ENCODE results near the gene TLR4.

Gene TLR4

GRCh38 chr9:117715411-117715989 lies 11.3 kb downstream of the TLR4 start:
- no peak for DNase-seq

- no peak for DNase-seq
Measured at GRCh38 chr9:117718085-117718484, 13.9 kb downstream of the TLR4 start.

- DNase-seq, result no peak
Measured at GRCh38 chr9:117718701-117719100, 14.5 kb downstream of the TLR4 start.

- no peak for DNase-seq
Measured at GRCh38 chr9:117719161-117719920, 15.1 kb downstream of the TLR4 start.

GRCh38 chr9:117720066-117720465 lies 15.9 kb downstream of the TLR4 start:
- peak; percentile 56 for DNase-seq

GRCh38 chr9:117720555-117720954 lies 16.4 kb downstream of the TLR4 start:
- DNase-seq, result peak; percentile 56

- no peak for DNase-seq
Measured at GRCh38 chr9:117720987-117721386, 16.8 kb downstream of the TLR4 start.

- DNase-seq, result no peak
Measured at GRCh38 chr9:117722108-117722761, 18.0 kb downstream of the TLR4 start.

GRCh38 chr9:117723986-117724625 lies 19.9 kb downstream of the TLR4 start:
- no peak for DNase-seq

- no peak for DNase-seq
Measured at GRCh38 chr9:117725426-117725887, 21.3 kb downstream of the TLR4 start.

- no peak for DNase-seq
Measured at GRCh38 chr9:117729375-117729774, 25.2 kb downstream of the TLR4 start.

GRCh38 chr9:117732494-117732893 lies 28.3 kb downstream of the TLR4 start:
- DNase-seq, result no peak

GRCh38 chr9:117733465-117733864 lies 29.3 kb downstream of the TLR4 start:
- no peak for DNase-seq

GRCh38 chr9:117734082-117734481 lies 29.9 kb downstream of the TLR4 start:
- DNase-seq, result no peak

GRCh38 chr9:117734523-117735314 lies 30.5 kb downstream of the TLR4 start:
- no peak for DNase-seq

GRCh38 chr9:117737721-117738226 lies 33.6 kb downstream of the TLR4 start:
- no peak for DNase-seq

- no peak for DNase-seq
Measured at GRCh38 chr9:117739206-117739605, 35.0 kb downstream of the TLR4 start.

GRCh38 chr9:117739624-117740347 lies 35.6 kb downstream of the TLR4 start:
- peak; percentile 65 for DNase-seq

- no peak for DNase-seq
Measured at GRCh38 chr9:117742131-117742530, 37.9 kb downstream of the TLR4 start.

GRCh38 chr9:117744369-117744768 lies 40.2 kb downstream of the TLR4 start:
- no peak for DNase-seq

- DNase-seq, result no peak
Measured at GRCh38 chr9:117744856-117745389, 40.7 kb downstream of the TLR4 start.

- DNase-seq, result no peak
Measured at GRCh38 chr9:117745598-117745997, 41.4 kb downstream of the TLR4 start.
